Right ventricle myocardium inferior (tissue), 1 donor: Measurements from ENCODE around the gene UBXN6. TPM values are rescaled to one million over a fixed set of nuclear protein-coding genes. Genes with fewer than 3 reads are reported as not detected.

Experiments used
- ATAC-seq: fragments of 200-7000 bp; cut with Tn5 transposase; one replicate; pipeline ENCODE4 v1.9.1; 2020; ENCODE audit warnings: mild to moderate bottlenecking, moderate library complexity
- DNase-seq: peaks from one replicate; pipeline ENCODE4 v3.0.0; 2021; ENCODE audit errors: missing footprints
- intact Hi-C: fragments of 100-400 bp; cut with DNase I; formaldehyde crosslinking; loops from one replicate; pipeline ENCODE4 v1.11.0; 2022
- microRNA-seq: library from miRNA; unstranded; fragments of <30 nt; microRNA quantifications from one replicate; pipeline ENCODE4 v1.2.0, GENCODE V29; 2020
- total RNA-seq: library from RNA; stranded (reverse); fragmentation: NEBNext Ultra II Directional; extraction: Animal tissue kit (Norgen Biotek cat#: 25700); gene quantifications from one replicate; pipeline ENCODE4 v1.2.1, GENCODE V29; 2021
- donor health status: DM: no; HTN: yes; CAD: no; lungs with severe emphysema.

UBXN6 gene
- total RNA-seq, 1 donor from 2014 or later, result 119 TPM

DNA sequence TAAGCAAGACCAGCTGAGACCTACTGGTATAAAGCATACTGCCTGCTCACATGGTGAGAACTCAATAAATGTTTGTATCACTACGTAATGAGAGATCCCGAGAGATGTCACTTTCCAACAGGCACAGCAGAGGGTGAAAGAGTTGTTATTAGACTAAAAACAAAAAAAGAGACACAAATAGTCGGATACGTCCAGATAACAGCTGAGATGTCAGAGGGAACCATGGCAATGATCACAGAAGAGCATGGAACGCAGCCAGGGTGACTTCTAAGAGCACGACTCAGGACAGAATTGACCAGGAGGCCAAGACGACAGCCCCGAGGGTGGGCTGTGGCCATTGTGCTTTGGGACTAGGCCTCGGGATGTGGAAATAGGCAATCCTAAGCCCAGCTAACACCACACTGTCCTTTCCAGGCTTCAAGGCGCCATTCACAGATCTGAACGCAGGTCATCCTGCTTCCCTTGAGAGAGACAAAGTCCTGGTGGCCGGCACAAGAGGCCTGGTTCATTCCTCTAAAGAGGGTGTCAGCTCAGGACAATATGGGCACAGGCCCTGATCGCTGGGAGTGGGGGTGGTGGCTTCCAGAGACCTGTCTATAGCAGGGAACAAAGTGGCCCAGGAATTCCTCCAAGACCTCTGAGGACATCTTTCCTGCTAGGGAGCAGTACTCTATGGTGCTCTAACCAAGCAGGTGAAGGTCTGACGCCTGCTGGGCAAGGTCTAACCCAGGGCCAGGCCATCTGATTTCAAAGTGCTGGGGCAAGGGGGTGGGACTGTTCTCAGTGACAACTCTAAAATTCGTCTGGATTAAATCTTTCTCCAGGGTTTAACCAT lies 60.4 kb downstream of the UBXN6 start:
- DNase-seq (peak; percentile 53), ATAC-seq (no peak)
- intact Hi-C loops, result no loop called here

Small RNA genes within 50 kb of the gene (microRNA-seq; reads per million reads assigned to microRNA genes)
- not detected for gene MIR4746

Other genes starting within 250 kb of the UBXN6 start
- 0.73 TPM for gene EBI3, start 228.3 kb downstream of the UBXN6 start, total RNA-seq
- 9.2 TPM for gene YJU2, start 210.7 kb downstream of the UBXN6 start, total RNA-seq
- not detected for gene SHD, start 178.5 kb downstream of the UBXN6 start, total RNA-seq
- gene TMIGD2, start 155.4 kb downstream of the UBXN6 start, total RNA-seq, result not detected
- gene FSD1, start 153.2 kb downstream of the UBXN6 start, total RNA-seq, result not detected
- gene STAP2, start 119.0 kb downstream of the UBXN6 start, total RNA-seq, result 4.3 TPM
- 21.0 TPM for gene MPND, start 114.2 kb downstream of the UBXN6 start, total RNA-seq
- gene SH3GL1, start 57.2 kb downstream of the UBXN6 start, total RNA-seq, result 22.0 TPM
- gene CHAF1A, start 55.2 kb downstream of the UBXN6 start, total RNA-seq, result 5.9 TPM
- 28.2 TPM for gene HDGFL2, start 14.5 kb upstream of the UBXN6 start, total RNA-seq
- gene PLIN4, start 60.7 kb upstream of the UBXN6 start, total RNA-seq, result 241 TPM
- 50.4 TPM for gene PLIN5, start 77.4 kb upstream of the UBXN6 start, total RNA-seq
- 0.73 TPM for gene LRG1, start 82.2 kb upstream of the UBXN6 start, total RNA-seq
- 16.7 TPM for gene SEMA6B, start 101.9 kb upstream of the UBXN6 start, total RNA-seq
- 4.4 TPM for gene TNFAIP8L1, start 181.7 kb upstream of the UBXN6 start, total RNA-seq
- 29.8 TPM for gene MYDGF, start 212.5 kb upstream of the UBXN6 start, total RNA-seq